Measurements from ENCODE around the gene ZFTA.

DNA sequence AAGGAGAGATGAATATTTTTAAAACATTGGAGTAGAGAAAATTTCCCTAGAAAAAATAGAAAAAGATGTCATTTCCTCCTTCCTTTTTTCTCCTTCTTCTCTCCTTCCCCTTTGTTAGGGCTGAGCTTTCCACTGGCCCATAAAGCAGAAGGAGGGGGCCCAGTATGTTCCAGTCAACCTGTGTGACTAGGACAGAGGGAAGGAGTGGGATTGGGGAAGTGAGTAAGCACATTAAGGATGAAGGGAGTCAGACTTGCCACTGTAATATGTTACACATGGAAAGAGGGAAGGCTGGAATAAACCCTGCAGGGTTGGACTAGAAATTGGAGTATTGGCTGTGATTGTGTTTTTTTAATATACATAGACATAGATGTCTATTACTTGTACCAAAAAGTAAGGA lies 24.6 kb upstream of the ZFTA start:
- TF ChIP-seq EP300 (IDR thresholded peaks at IDR 0.05) = no peak
- no peak for TF ChIP-seq POLR2A (IDR thresholded peaks at IDR 0.05)
- TF ChIP-seq POLR2AphosphoS5 (IDR thresholded peaks at IDR 0.05) = no peak

Data from gastroesophageal sphincter (tissue), 2 donors.